GM19023 (cell line): Measurements from ENCODE around the gene FAM20B.
"Not testable (repeated sequence)": the region's sequence is repeated elsewhere in the genome, so short reads cannot be mapped to it uniquely, and the experiment has no call there.

Experiments used
- ATAC-seq: cut with Tn5 transposase; IDR thresholded peaks from one replicate; pipeline ENCODE4 v1.9.1; 2021; ENCODE audit warnings: mild to moderate bottlenecking, moderate library complexity; ENCODE audit not compliant: unreplicated experiment

The FAM20B gene

GRCh38 chr1:179025125-179025974, at the start of gene FAM20B:
Gene FAM20B, plus strand, starts transcription at chr1:179025894. Its CDS starts 17,954 bp downstream, at chr1:179043848.
- peak; percentile 88 for ATAC-seq

GRCh38 chr1:178976541-178976940, 49.2 kb upstream of the FAM20B start:
- ATAC-seq, result no peak

DNA sequence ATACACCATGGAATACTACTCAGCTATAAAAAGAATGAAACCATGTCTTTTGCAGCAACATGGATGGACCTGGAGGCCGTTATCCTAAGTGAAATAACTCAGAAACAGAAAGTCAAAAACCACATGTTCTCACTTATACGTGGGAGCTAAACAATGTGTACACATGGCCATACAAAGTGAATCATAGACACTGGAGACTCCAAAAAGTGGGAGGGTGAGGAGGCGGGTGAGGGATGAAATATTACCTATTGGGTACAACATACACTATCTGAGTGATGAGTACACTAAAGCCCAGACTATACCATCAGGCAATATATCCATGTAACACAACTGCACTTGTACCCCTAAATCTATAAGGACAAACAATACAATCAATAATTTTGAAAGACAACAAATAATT, 39.5 kb upstream of the FAM20B start:
- ATAC-seq, result no peak

DNA sequence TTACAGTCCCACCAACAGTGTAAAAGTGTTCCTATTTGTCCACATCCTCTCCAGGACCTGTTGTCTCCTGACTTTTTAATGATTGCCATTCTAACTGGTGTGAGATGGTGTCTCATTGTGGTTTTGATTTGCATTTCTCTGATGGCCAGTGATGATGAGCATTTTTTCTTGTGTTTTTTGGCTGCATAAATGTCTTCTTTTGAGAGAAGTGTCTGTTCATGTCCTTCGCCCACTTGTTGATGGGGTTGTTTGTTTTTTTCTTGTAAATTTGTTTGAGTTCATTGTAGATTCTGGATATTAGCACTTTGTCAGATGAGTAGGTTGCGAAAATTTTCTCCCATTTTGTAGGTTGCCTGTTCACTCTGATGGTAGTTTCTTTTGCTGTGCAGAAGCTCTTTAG, 37.5 kb upstream of the FAM20B start:
- ATAC-seq, result not testable (repeated sequence)

DNA sequence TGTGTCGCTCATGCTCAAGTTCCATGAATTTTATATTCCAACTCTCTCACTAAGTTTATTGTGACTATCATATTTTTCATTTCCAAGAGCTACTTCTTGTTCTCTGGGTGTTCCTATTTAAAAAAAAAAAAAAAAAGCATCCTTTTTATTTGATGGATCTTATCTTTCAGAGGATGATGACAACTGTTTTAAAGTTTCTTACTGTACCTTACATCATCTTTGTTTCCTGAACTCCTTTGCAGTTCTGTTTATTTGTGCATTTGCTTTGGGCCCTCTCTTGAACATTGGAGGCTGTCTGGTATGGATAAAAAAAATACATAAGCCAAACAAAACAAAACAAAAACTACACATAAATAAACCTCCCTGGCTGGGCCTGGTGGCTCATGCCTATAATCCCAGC, 32.1 kb upstream of the FAM20B start:
- ATAC-seq, result no peak

DNA sequence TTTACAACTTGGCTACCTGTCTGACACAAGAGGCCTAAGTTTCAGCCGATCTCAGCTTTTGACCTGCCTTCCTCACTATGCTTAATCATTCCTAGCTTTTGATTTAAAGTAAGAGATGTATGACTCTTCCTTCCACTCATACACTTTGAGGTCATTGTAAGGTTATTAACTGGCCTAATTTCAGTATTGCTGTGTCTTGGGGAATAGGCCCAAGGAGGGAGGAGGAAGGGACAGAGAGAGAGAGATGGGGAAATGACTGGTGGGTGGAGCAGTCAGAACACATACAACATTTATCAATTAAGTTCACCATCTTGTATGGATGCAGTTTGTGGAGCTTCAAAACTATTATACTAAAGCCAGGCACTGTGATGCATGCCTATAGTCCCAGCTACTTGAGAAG, 28.3 kb upstream of the FAM20B start:
- ATAC-seq, result no peak

DNA sequence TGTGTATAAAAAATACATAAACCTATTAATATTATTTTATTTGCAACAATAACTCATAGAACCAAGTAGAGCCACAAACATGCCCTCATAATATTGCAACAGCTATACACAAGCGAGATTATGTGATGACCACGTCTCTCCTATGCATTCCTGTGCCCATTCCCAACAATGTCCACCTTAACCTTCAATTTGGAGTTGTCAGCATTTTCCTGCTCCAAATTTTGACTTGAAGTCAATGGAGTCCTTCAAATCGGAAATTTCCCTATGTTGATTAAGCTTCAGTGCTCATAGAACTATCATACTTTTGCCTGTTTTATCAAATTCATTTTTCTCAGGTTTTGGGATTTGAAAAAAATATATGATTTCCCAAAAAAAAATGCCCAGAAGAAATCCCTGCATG, 27.4 kb upstream of the FAM20B start:
- no peak for ATAC-seq

- no peak for ATAC-seq
Observed at GRCh38 chr1:178999061-178999460, 26.6 kb upstream of the FAM20B start.

DNA sequence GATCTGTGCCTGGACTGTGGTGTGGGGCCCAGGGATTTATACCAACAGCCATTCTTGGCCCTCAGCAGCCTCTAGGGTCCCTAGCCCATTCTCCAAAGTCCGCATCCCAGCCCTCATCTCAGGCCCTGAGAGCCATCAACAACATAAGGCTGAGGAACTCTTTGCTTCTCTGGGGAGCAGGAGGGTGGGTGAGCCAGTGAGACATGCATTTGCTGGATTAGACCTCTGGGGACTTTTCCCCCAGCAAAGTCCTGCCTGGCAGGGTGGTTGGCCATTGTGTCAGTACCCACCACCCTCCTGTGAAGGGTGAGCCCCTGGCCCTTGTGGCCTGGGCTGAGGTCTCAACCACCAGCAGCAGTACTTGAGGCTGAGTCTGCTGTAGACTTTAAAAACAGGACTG, 24.2 kb upstream of the FAM20B start:
- no peak for ATAC-seq

GRCh38 chr1:179002064-179002463, 23.6 kb upstream of the FAM20B start:
- ATAC-seq, result not testable (repeated sequence)

- ATAC-seq, result peak; percentile 81
Observed at GRCh38 chr1:179002552-179003345, 22.9 kb upstream of the FAM20B start.

DNA sequence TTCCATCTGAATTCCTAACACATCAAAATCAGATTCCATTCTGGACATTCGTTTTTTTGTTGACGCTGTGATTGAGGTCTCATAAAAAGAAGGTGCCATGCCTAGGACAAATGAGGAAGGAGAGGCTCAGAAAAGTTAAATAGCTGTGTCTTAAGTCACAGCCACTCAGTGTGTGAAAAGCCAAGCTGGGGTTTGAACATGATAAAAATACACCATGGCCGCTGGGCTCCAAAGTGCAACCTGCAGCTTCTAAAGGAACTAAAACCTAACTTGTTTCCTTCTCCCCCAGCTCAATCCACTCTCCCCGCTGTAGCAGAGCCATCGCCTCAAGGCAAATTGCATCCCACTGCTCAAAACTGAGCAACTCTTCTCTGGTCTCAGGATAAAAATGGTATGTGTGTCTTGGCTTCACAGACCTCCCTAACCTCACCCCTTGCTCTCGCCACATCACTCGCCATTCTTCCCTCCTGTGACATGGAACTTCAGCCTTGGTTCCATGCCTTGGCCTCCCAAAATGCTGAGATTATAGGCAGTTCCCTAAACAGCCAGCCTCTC, 22.1 kb upstream of the FAM20B start:
- no peak for ATAC-seq

DNA sequence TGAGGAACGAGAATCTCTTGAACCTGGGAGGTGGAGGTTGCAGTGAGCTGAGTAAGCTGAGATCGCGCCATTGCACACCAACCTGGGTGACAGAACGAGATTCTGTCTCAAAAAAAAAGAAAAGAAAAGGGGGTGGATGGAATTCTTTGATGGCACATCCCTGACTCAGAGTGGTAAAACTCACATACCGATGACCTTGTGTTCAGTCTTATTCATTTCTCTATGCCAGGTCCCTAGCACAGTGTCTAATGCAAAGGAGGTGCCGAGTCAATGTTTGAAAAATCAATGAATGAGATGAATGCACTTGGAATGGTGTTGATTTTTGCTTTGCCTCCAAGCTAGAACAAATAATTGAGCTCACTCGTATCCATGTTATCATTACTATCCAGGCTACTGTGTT, 18.5 kb upstream of the FAM20B start:
- no peak for ATAC-seq

DNA sequence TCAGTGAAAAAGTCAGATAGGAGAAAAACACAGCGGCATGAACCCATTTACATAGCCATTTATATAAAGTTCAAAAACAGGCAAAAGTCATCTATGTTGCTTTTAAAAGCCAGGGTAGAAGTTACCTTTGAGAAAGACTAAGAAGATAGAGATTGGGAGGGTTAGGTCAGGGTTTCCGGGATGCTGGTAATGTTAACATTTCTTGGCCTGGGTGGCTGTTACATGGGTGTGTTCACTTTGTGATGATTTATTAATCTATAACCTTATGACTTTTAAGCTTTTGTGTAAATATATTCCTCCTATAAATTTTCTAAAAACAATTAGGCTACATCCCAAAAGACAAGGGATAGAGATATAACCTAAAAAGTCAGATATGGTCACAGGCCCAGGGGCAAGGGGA, 15.0 kb upstream of the FAM20B start:
- ATAC-seq, result no peak

DNA sequence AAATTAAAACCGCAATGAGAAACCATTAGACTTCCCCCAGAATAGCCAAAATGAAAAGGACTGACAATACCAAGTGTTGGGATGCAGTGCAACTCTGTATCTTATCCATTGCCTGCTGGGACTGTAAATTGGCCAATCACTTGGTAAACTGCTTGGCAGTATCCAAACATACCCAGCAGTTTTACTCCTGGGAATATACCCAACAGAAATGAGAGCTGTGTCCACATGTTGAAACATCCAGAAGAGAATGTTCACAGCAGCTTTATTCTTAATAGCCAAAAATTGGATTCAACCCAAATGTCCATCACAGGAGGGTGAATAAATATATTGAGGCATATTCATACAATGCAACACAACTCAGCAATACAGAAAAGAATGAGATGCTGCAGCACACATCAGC, 13.7 kb upstream of the FAM20B start:
- ATAC-seq, result no peak

- no peak for ATAC-seq
Observed at GRCh38 chr1:179014123-179014522, 11.6 kb upstream of the FAM20B start.

GRCh38 chr1:179015396-179015795, 10.3 kb upstream of the FAM20B start:
- no peak for ATAC-seq

DNA sequence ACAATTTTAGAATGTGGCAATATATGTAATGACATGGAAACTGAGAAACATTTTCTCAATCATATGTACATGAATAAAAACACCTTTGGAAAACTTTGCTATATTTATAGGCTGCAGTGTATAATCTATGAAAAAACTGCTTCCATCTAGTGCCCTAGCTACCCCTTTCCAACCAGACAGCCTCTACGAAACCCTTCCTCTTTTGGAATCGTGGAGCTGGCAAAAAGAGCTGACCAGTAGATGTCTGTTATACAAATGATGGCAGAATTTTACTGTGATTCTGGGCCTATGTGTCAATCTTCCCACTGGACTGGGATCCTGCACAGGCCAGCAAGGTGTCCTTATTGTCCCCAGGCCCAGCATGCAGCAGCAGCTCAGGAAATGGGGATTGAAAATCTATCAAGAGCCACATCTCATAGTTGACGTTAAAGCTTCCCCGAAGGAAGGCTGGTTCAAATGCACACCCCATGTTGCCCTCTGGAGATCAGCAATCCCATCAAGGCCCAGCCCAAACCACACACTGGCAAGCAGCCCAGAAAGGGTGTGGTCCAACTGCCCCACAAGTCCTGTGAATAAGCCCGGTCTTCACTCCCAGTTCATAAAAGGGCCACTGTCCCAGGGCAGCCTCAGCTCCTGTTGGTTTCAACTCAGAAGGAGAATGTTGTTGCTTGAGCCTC, 8.8 kb upstream of the FAM20B start:
- ATAC-seq, result no peak

GRCh38 chr1:179017383-179018326, 8.0 kb upstream of the FAM20B start:
- no peak for ATAC-seq

DNA sequence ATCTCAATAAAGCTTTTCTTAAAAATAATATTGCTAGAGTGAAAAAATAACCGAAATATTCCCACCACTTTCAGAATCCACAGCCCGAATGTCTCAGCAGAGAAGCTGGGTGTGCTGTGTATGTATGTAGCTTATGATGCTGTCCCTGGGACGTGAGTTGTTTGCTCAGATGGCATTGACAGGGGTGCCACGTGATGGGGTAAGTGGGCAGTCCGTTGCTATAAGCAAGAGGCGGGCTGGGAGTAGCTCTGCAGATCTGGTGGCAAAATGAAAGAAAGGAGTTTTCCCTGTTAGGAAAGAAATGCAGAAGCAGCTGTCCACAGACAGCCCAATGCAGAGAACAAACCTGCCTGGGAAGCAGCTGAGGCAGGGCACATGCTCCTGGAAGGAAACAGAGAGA, 3.8 kb upstream of the FAM20B start:
- ATAC-seq, result no peak
